ENCODE results near the gene RBM33. TPM values are rescaled to one million over a fixed set of nuclear protein-coding genes. Genes with fewer than 3 reads are reported as not detected.

The RBM33 gene
- total RNA-seq, 1 donor from 2014 or later: 50.5 TPM

GRCh38 chr7:155643804-155644177, 670 bp upstream of the RBM33 start:
- Histone ChIP-seq H3K27me3 (ENCODE audit: insufficient read depth, low read length) (no peaks in the 10 kb centered on the region), H3K4me2 (ENCODE audit: low read length) (peak overlapping the region; percentile 97), H3K79me2 (ENCODE audit: insufficient read depth, low read length) (peaks cover 51% of the 10 kb centered on the region), H4K20me1 (ENCODE audit: insufficient read depth, low read length) (peaks cover 28% of the 10 kb centered on the region), H3K9me3 (ENCODE audit: insufficient read depth, low read depth, low read length) (peaks cover 7% of the 10 kb centered on the region), H3K36me3 (ENCODE audit: insufficient read depth, low read length) (peaks cover 9% of the 10 kb centered on the region), H3K27ac (ENCODE audit: low read depth, low read length) (peak overlapping the region; percentile 97), H2AFZ (ENCODE audit: low read depth, low read length) (peak overlapping the region; percentile 99), H3K4me1 (ENCODE audit: insufficient read depth, low read length) (peaks cover 5% of the 10 kb centered on the region), H3K4me3 (ENCODE audit: insufficient read depth, low read depth, low read length) (peak overlapping the region; percentile 81), H3K9ac (ENCODE audit: low read length) (peak overlapping the region; percentile 100)
- DNase-seq (ENCODE audit: low read depth) (no peak), FAIRE-seq (no peak)
- peaks cover 12% of the 10 kb centered on the region for H3K4me1 Mint-ChIP-seq (ENCODE audit: low read depth, unreplicated experiment)
- peaks cover 16% of the 10 kb centered on the region for H3K9me3 Mint-ChIP-seq (ENCODE audit: unreplicated experiment)
- peak overlapping the region; percentile 74 for H3K27ac Mint-ChIP-seq (ENCODE audit: unreplicated experiment)
- H3K4me3 Mint-ChIP-seq (ENCODE audit: unreplicated experiment): peak overlapping the region; percentile 95
- no peak for TF ChIP-seq CTCF (IDR thresholded peaks at IDR 0.05; ENCODE audit: insufficient read depth, low read depth, low read length)
- TF ChIP-seq EZH2 (IDR thresholded peaks at IDR 0.05; ENCODE audit: insufficient read depth, low read length): no peak
- H3K36me3 Mint-ChIP-seq (ENCODE audit: low read depth, unreplicated experiment): peaks cover 45% of the 10 kb centered on the region
- no peaks in the 10 kb centered on the region for H3K27me3 Mint-ChIP-seq (ENCODE audit: low read depth, unreplicated experiment)

- Histone ChIP-seq H4K20me1 (ENCODE audit: insufficient read depth, low read length) (peaks cover 40% of the 10 kb centered on the region), H3K27me3 (ENCODE audit: insufficient read depth, low read length) (no peaks in the 10 kb centered on the region), H3K27ac (ENCODE audit: low read depth, low read length) (peak overlapping the region; percentile 97), H3K79me2 (ENCODE audit: insufficient read depth, low read length) (peaks cover 64% of the 10 kb centered on the region), H3K9ac (ENCODE audit: low read length) (peak overlapping the region; percentile 100), H3K4me3 (ENCODE audit: insufficient read depth, low read depth, low read length) (peak overlapping the region; percentile 81), H3K4me1 (ENCODE audit: insufficient read depth, low read length) (peaks cover 5% of the 10 kb centered on the region), H2AFZ (ENCODE audit: low read depth, low read length) (peak overlapping the region; percentile 99), H3K9me3 (ENCODE audit: insufficient read depth, low read depth, low read length) (peaks cover 4% of the 10 kb centered on the region), H3K36me3 (ENCODE audit: insufficient read depth, low read length) (peaks cover 9% of the 10 kb centered on the region), H3K4me2 (ENCODE audit: low read length) (peak overlapping the region; percentile 97)
- peaks cover 12% of the 10 kb centered on the region for H3K4me1 Mint-ChIP-seq (ENCODE audit: low read depth, unreplicated experiment)
- H3K4me3 Mint-ChIP-seq (ENCODE audit: unreplicated experiment): peak overlapping the region; percentile 99
- TF ChIP-seq EZH2 (IDR thresholded peaks at IDR 0.05; ENCODE audit: insufficient read depth, low read length) (no peak), CTCF (IDR thresholded peaks at IDR 0.05; ENCODE audit: insufficient read depth, low read depth, low read length) (no peak)
- peak; percentile 1 for DNase-seq (ENCODE audit: low read depth)
- H3K27me3 Mint-ChIP-seq (ENCODE audit: low read depth, unreplicated experiment): no peaks in the 10 kb centered on the region
- H3K9me3 Mint-ChIP-seq (ENCODE audit: unreplicated experiment): peaks cover 13% of the 10 kb centered on the region
- FAIRE-seq: no peak
- H3K36me3 Mint-ChIP-seq (ENCODE audit: low read depth, unreplicated experiment): peaks cover 43% of the 10 kb centered on the region
- peak overlapping the region; percentile 96 for H3K27ac Mint-ChIP-seq (ENCODE audit: unreplicated experiment)
These were observed 579 bp downstream of the RBM33 start for GRCh38 chr7:155644971-155645509.

GRCh38 chr7:155645662-155646061, 1.2 kb downstream of the RBM33 start:
- peak overlapping the region; percentile 97 for H3K27ac ChIP-seq (ENCODE audit: low read depth, low read length)

More at GRCh38 chr7:155645662-155646061, 1.2 kb downstream of the RBM33 start:
- H3K79me2 ChIP-seq (ENCODE audit: insufficient read depth, low read length): peaks cover 70% of the 10 kb centered on the region
- H3K9me3 ChIP-seq (ENCODE audit: insufficient read depth, low read depth, low read length): peaks cover under 1% of the 10 kb centered on the region
- no peaks in the 10 kb centered on the region for H3K27me3 Mint-ChIP-seq (ENCODE audit: low read depth, unreplicated experiment)
- TF ChIP-seq EZH2 (IDR thresholded peaks at IDR 0.05; ENCODE audit: insufficient read depth, low read length) (no peak), CTCF (IDR thresholded peaks at IDR 0.05; ENCODE audit: insufficient read depth, low read depth, low read length) (no peak)
- no peak overlapping the region for H2AFZ ChIP-seq (ENCODE audit: low read depth, low read length)
- peaks cover 39% of the 10 kb centered on the region for H3K36me3 Mint-ChIP-seq (ENCODE audit: low read depth, unreplicated experiment)
- peaks cover 46% of the 10 kb centered on the region for H4K20me1 ChIP-seq (ENCODE audit: insufficient read depth, low read length)
- no peak for FAIRE-seq
- peak overlapping the region; percentile 96 for H3K27ac Mint-ChIP-seq (ENCODE audit: unreplicated experiment)
- H3K27me3 ChIP-seq (ENCODE audit: insufficient read depth, low read length): no peaks in the 10 kb centered on the region
- peaks cover 5% of the 10 kb centered on the region for H3K4me1 ChIP-seq (ENCODE audit: insufficient read depth, low read length)
- peak overlapping the region; percentile 97 for H3K4me2 ChIP-seq (ENCODE audit: low read length)
- no peak for DNase-seq (ENCODE audit: low read depth)
- H3K4me3 Mint-ChIP-seq (ENCODE audit: unreplicated experiment): peak overlapping the region; percentile 99
- peak overlapping the region; percentile 100 for H3K9ac ChIP-seq (ENCODE audit: low read length)
- peaks cover 9% of the 10 kb centered on the region for H3K36me3 ChIP-seq (ENCODE audit: insufficient read depth, low read length)
- H3K4me3 ChIP-seq (ENCODE audit: insufficient read depth, low read depth, low read length): peak overlapping the region; percentile 81
- H3K9me3 Mint-ChIP-seq (ENCODE audit: unreplicated experiment): peaks cover 7% of the 10 kb centered on the region
- H3K4me1 Mint-ChIP-seq (ENCODE audit: low read depth, unreplicated experiment): peaks cover 12% of the 10 kb centered on the region
